HEK293T (cell line): ENCODE data around the gene CAV3.

Experiments used
- ARNT ChIP-seq: fragments of 450-650 bp; IDR thresholded peaks from 2 replicates; pipeline ENCODE4 v1.6.1; 2017; ENCODE audit warnings: mild to moderate bottlenecking
- BHLHE40 ChIP-seq: fragments of 450-650 bp; IDR thresholded peaks from 2 replicates; pipeline ENCODE4 v1.6.1; 2016; ENCODE audit warnings: mild to moderate bottlenecking, moderate library complexity, borderline replicate concordance
- CTBP1 ChIP-seq: fragments of 450-650 bp; IDR thresholded peaks from 2 replicates; pipeline ENCODE4 v1.6.1; 2016; ENCODE audit warnings: borderline replicate concordance
- ELF4 ChIP-seq: fragments of 450-650 bp; IDR thresholded peaks from 2 replicates; pipeline ENCODE4 v1.6.1; 2017; ENCODE audit warnings: antibody characterized with exemption
- FOXA1 ChIP-seq: fragments of 450-650 bp; IDR thresholded peaks from 2 replicates; pipeline ENCODE4 v1.6.1; 2016; ENCODE audit warnings: mild to moderate bottlenecking
- FOXK2 ChIP-seq: fragments of 450-650 bp; IDR thresholded peaks from 2 replicates; pipeline ENCODE4 v1.6.1; 2016; ENCODE audit warnings: mild to moderate bottlenecking
- FOXM1 ChIP-seq: fragments of 450-650 bp; IDR thresholded peaks from 2 replicates; pipeline ENCODE4 v1.6.1; 2017; ENCODE audit warnings: mild to moderate bottlenecking, borderline replicate concordance
- HDGF ChIP-seq: fragments of 450-650 bp; IDR thresholded peaks from 2 replicates; pipeline ENCODE4 v1.6.1; 2017; ENCODE audit warnings: antibody characterized with exemption, borderline replicate concordance
- L3MBTL2 ChIP-seq: fragments of 450-650 bp; conservative IDR thresholded peaks from 2 replicates; pipeline ENCODE4 v1.6.1; 2016; ENCODE audit warnings: mild to moderate bottlenecking
- LEF1 ChIP-seq: fragments of 450-650 bp; IDR thresholded peaks from 2 replicates; pipeline ENCODE4 v1.6.1; 2017; ENCODE audit warnings: mild to moderate bottlenecking, borderline replicate concordance
- SP1 ChIP-seq: fragments of 450-650 bp; IDR thresholded peaks from 2 replicates; pipeline ENCODE4 v1.6.1; 2017
- SUZ12 ChIP-seq: fragments of 450-650 bp; IDR thresholded peaks from 2 replicates; pipeline ENCODE4 v1.6.1; 2016; ENCODE audit warnings: mild to moderate bottlenecking
- TARDBP ChIP-seq: fragments of 450-650 bp; IDR thresholded peaks from 2 replicates; pipeline ENCODE4 v1.6.1; 2016
- ZNF384 ChIP-seq: fragments of 450-650 bp; IDR thresholded peaks from 2 replicates; pipeline ENCODE4 v1.6.1; 2016

DNA sequence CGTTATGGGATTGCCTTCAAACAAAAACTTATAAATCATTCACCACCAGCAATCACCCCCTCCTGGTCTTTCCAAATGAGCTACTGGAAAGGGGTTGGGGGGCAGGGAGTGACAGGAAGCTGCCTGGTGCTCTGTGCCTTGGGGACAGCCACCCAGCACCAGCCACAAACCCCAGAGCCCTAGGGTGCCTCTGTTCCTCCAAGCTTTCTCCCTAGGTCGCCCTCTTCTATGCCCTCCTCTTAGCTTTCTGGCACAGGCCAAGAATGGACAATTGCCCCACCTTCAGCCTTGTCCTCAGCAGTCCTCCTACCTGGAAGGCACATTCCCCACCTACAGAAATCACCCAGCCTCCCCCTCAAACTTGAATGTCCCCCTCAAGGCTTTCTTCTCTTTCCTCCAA lies 32.5 kb downstream of the CAV3 start:
- TF ChIP-seq HDGF = no peak
- TF ChIP-seq LEF1 = no peak
- no peak for TF ChIP-seq FOXM1
- TF ChIP-seq FOXK2 = no peak
- no peak for TF ChIP-seq SP1
- TF ChIP-seq L3MBTL2 = no peak
- TF ChIP-seq ELF4 = no peak
- TF ChIP-seq BHLHE40 = no peak
- no peak for TF ChIP-seq ZNF384
- no peak for TF ChIP-seq TARDBP
- TF ChIP-seq SUZ12 = no peak
- TF ChIP-seq CTBP1 = no peak
- no peak for TF ChIP-seq FOXA1
- TF ChIP-seq ARNT = no peak
